ENCODE measurements around the gene RPS8. TPM values are rescaled to one million over a fixed set of nuclear protein-coding genes. Genes with fewer than 3 reads are reported as not detected.
"Not testable (repeated sequence)": the region's sequence is repeated elsewhere in the genome, so short reads cannot be mapped to it uniquely, and the experiment has no call there.

Gene RPS8
- total and polyA plus RNA-seq, 2 experiments from 2014 or later: 503 to 2,179 TPM

GRCh38 chr1:44812822-44813543 lies 37.6 kb downstream of the RPS8 start:
- H3K4me1 ChIP-seq (ENCODE audit: insufficient read depth): peaks cover 38% of the 10 kb centered on the region
- no peak overlapping the region for H3K4me3 ChIP-seq
- no peaks in the 10 kb centered on the region for H3K9me2 ChIP-seq (replicated peaks; ENCODE audit: insufficient read depth)
- H3K27ac ChIP-seq: peak overlapping the region; percentile 58
- no peaks in the 10 kb centered on the region for H3K36me3 ChIP-seq (replicated peaks; ENCODE audit: insufficient read depth, low read depth)
- H3K4me2 ChIP-seq: peak overlapping the region; percentile 69
- H3K27me3 ChIP-seq: no peaks in the 10 kb centered on the region
- no peak overlapping the region for H2AFZ ChIP-seq
- whole genome bisulfite sequencing (ENCODE audit: low lambda C conversion rate, missing lambda C conversion rate): 60% methylated on average over 41 of the region's 48 CpGs
- no peak for DNase-seq (ENCODE audit: low spot score)
- TF ChIP-seq, protein P1, sequence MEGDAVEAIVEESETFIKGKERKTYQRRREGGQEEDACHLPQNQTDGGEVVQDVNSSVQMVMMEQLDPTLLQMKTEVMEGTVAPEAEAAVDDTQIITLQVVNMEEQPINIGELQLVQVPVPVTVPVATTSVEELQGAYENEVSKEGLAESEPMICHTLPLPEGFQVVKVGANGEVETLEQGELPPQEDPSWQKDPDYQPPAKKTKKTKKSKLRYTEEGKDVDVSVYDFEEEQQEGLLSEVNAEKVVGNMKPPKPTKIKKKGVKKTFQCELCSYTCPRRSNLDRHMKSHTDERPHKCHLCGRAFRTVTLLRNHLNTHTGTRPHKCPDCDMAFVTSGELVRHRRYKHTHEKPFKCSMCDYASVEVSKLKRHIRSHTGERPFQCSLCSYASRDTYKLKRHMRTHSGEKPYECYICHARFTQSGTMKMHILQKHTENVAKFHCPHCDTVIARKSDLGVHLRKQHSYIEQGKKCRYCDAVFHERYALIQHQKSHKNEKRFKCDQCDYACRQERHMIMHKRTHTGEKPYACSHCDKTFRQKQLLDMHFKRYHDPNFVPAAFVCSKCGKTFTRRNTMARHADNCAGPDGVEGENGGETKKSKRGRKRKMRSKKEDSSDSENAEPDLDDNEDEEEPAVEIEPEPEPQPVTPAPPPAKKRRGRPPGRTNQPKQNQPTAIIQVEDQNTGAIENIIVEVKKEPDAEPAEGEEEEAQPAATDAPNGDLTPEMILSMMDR (IDR thresholded peaks at IDR 0.05; ENCODE audit: poor library complexity): no peak
- TF ChIP-seq EZH2 (IDR thresholded peaks at IDR 0.05; ENCODE audit: borderline replicate concordance) (no peak), EZH2phosphoT487 (IDR thresholded peaks at IDR 0.05; ENCODE audit: low read depth, severe bottlenecking, unreplicated experiment) (no peak)
- H3K79me2 ChIP-seq: peaks cover 17% of the 10 kb centered on the region
- no peaks in the 10 kb centered on the region for H4K20me1 ChIP-seq (ENCODE audit: insufficient read depth, poor library complexity, severe bottlenecking)
- H3K9me3 ChIP-seq (ENCODE audit: low read depth): no peaks in the 10 kb centered on the region

GRCh38 chr1:44815926-44816325 lies 40.6 kb downstream of the RPS8 start:
- not testable (repeated sequence) for H3K9me3 ChIP-seq (ENCODE audit: low read depth); H3K4me2 ChIP-seq; H4K20me1 ChIP-seq (ENCODE audit: insufficient read depth, poor library complexity, severe bottlenecking); H3K4me3 ChIP-seq; H3K9me2 ChIP-seq (replicated peaks; ENCODE audit: insufficient read depth); H3K79me2 ChIP-seq; DNase-seq (ENCODE audit: low spot score); H3K27me3 ChIP-seq; H2AFZ ChIP-seq; H3K36me3 ChIP-seq (replicated peaks; ENCODE audit: insufficient read depth, low read depth)
- peak overlapping the region; percentile 29 for H3K27ac ChIP-seq
- H3K4me1 ChIP-seq (ENCODE audit: insufficient read depth): peaks cover 12% of the 10 kb centered on the region
- WGBS (ENCODE audit: low lambda C conversion rate, missing lambda C conversion rate): 95% methylated on average over 9 of the region's 9 CpGs

GRCh38 chr1:44817307-44817706 lies 42.0 kb downstream of the RPS8 start:
- H3K4me3 ChIP-seq: no peak overlapping the region
- no peaks in the 10 kb centered on the region for H3K27me3 ChIP-seq
- H4K20me1 ChIP-seq (ENCODE audit: insufficient read depth, poor library complexity, severe bottlenecking): no peaks in the 10 kb centered on the region
- H3K4me2 ChIP-seq: no peak overlapping the region
- H3K27ac ChIP-seq: no peak overlapping the region
- no peaks in the 10 kb centered on the region for H3K79me2 ChIP-seq
- H3K9me3 ChIP-seq (ENCODE audit: low read depth): no peaks in the 10 kb centered on the region
- TF ChIP-seq EZH2phosphoT487 (IDR thresholded peaks at IDR 0.05; ENCODE audit: low read depth, severe bottlenecking, unreplicated experiment) (no peak), EZH2 (IDR thresholded peaks at IDR 0.05; ENCODE audit: borderline replicate concordance) (no peak)
- TF ChIP-seq, protein P1 (IDR thresholded peaks at IDR 0.05; ENCODE audit: poor library complexity): no peak
- no peaks in the 10 kb centered on the region for H3K9me2 ChIP-seq (replicated peaks; ENCODE audit: insufficient read depth)
- H3K36me3 ChIP-seq (replicated peaks; ENCODE audit: insufficient read depth, low read depth): no peaks in the 10 kb centered on the region
- 94% methylated on average over 2 of the region's 2 CpGs for WGBS (ENCODE audit: low lambda C conversion rate, missing lambda C conversion rate)
- DNase-seq (ENCODE audit: low spot score): no peak
- peaks cover 5% of the 10 kb centered on the region for H3K4me1 ChIP-seq (ENCODE audit: insufficient read depth)
- no peak overlapping the region for H2AFZ ChIP-seq

DNA sequence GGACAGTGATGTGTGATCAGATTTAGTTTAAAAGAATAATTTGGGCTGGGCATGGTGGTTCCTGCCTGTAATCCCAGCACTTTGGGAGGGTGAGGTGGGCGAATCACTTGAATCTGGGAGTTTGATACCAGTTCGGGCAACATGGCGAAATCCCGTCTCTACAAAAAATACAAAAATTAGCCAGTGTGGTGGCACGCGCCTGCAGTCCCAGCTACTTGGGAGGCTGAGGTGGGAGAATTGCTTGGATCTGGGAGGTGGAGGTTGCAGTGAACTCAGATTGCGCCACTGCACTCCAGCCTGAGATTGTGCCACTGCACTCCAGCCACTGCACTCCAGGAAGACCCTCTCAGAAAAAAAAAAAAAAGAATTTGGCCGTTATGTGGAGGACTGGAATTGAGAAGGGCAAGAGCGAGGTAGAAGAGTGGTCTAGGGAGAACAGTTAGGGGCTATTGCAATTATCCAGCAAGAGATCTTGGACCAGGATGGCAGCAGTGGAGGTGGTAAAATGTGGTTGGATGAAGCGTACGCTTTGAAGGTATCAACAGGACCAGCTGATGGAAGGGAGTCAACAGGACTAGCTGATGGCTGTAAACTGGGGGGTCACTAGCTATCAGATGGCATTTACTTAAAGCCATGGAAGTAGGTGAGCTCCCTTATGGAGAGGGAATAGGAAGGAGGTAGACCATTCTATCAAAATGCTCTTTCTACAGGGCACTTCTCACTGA lies 42.6 kb downstream of the RPS8 start:
- WGBS (ENCODE audit: low lambda C conversion rate, missing lambda C conversion rate): 96% methylated on average over 11 of the region's 11 CpGs
- Histone ChIP-seq H3K4me1 (ENCODE audit: insufficient read depth) (peaks cover 5% of the 10 kb centered on the region), H3K36me3 (replicated peaks; ENCODE audit: insufficient read depth, low read depth) (no peaks in the 10 kb centered on the region), H3K27me3 (no peaks in the 10 kb centered on the region), H3K4me3 (no peak overlapping the region), H3K9me3 (ENCODE audit: low read depth) (no peaks in the 10 kb centered on the region), H3K4me2 (no peak overlapping the region), H3K9me2 (replicated peaks; ENCODE audit: insufficient read depth) (no peaks in the 10 kb centered on the region), H3K27ac (no peak overlapping the region), H2AFZ (no peak overlapping the region), H4K20me1 (ENCODE audit: insufficient read depth, poor library complexity, severe bottlenecking) (no peaks in the 10 kb centered on the region), H3K79me2 (no peaks in the 10 kb centered on the region)
- no peak for TF ChIP-seq EZH2 (IDR thresholded peaks at IDR 0.05; ENCODE audit: borderline replicate concordance)
- TF ChIP-seq, protein P1 (IDR thresholded peaks at IDR 0.05; ENCODE audit: poor library complexity): no peak
- no peak for TF ChIP-seq EZH2phosphoT487 (IDR thresholded peaks at IDR 0.05; ENCODE audit: low read depth, severe bottlenecking, unreplicated experiment)
- DNase-seq (ENCODE audit: low spot score): no peak
